ENCODE data around the gene BRD4.

The BRD4 gene

GRCh38 chr19:15265214-15265849 lies 67.0 kb downstream of the BRD4 start:
- no peak for DNase-seq (ENCODE audit: low spot score)

- DNase-seq (ENCODE audit: low spot score): no peak
Observed at GRCh38 chr19:15264933-15265206, 67.5 kb downstream of the BRD4 start.

GRCh38 chr19:15264061-15264932 lies 68.0 kb downstream of the BRD4 start:
- peak; percentile 87 for DNase-seq (ENCODE audit: low spot score)

GRCh38 chr19:15263361-15263985 lies 68.9 kb downstream of the BRD4 start:
- DNase-seq (ENCODE audit: low spot score): no peak

- DNase-seq (ENCODE audit: low spot score): no peak
Observed at GRCh38 chr19:15262011-15262410, 70.3 kb downstream of the BRD4 start.

GRCh38 chr19:15260939-15261338 lies 71.4 kb downstream of the BRD4 start:
- no peak for DNase-seq (ENCODE audit: low spot score)

GRCh38 chr19:15259907-15260306 lies 72.4 kb downstream of the BRD4 start:
- no peak for DNase-seq (ENCODE audit: low spot score)

- DNase-seq (ENCODE audit: low spot score): no peak
Observed at GRCh38 chr19:15257782-15258181, 74.6 kb downstream of the BRD4 start.

GRCh38 chr19:15256708-15257331 lies 75.5 kb downstream of the BRD4 start:
- no peak for DNase-seq (ENCODE audit: low spot score)

GRCh38 chr19:15255359-15255990 lies 76.9 kb downstream of the BRD4 start:
- DNase-seq (ENCODE audit: low spot score): no peak

GRCh38 chr19:15254547-15254946 lies 77.8 kb downstream of the BRD4 start:
- DNase-seq (ENCODE audit: low spot score): no peak

- DNase-seq (ENCODE audit: low spot score): no peak
Observed at GRCh38 chr19:15253513-15253912, 78.8 kb downstream of the BRD4 start.

GRCh38 chr19:15253061-15253460 lies 79.3 kb downstream of the BRD4 start:
- DNase-seq (ENCODE audit: low spot score): no peak

- DNase-seq (ENCODE audit: low spot score): no peak
Observed at GRCh38 chr19:15252398-15253018, 79.8 kb downstream of the BRD4 start.

- DNase-seq (ENCODE audit: low spot score): peak; percentile 81
Observed at GRCh38 chr19:15251749-15252397, 80.5 kb downstream of the BRD4 start.

GRCh38 chr19:15251010-15251748 lies 81.2 kb downstream of the BRD4 start:
- no peak for DNase-seq (ENCODE audit: low spot score)

GRCh38 chr19:15250640-15250993 lies 81.7 kb downstream of the BRD4 start:
- no peak for DNase-seq (ENCODE audit: low spot score)

- no peak for DNase-seq (ENCODE audit: low spot score)
Observed at GRCh38 chr19:15249972-15250639, 82.2 kb downstream of the BRD4 start.

GRCh38 chr19:15249528-15249874 lies 82.8 kb downstream of the BRD4 start:
- DNase-seq (ENCODE audit: low spot score): no peak
